GM18505 (cell line): ENCODE measurements around the gene SLC7A7.
"Not testable (repeated sequence)": the region's sequence is repeated elsewhere in the genome, so short reads cannot be mapped to it uniquely, and the experiment has no call there.

Experiments used
- ATAC-seq: cut with Tn5 transposase; IDR thresholded peaks from one replicate; pipeline ENCODE4 v1.9.1; 2021; ENCODE audit not compliant: unreplicated experiment
- POLR2A ChIP-seq: IDR thresholded peaks from 4 replicates; pipeline ENCODE4 v1.6.1; 2011; ENCODE audit warnings: borderline replicate concordance; ENCODE audit not compliant: insufficient read depth, insufficient read length; ENCODE audit errors: extremely low read depth

SLC7A7 gene

DNA sequence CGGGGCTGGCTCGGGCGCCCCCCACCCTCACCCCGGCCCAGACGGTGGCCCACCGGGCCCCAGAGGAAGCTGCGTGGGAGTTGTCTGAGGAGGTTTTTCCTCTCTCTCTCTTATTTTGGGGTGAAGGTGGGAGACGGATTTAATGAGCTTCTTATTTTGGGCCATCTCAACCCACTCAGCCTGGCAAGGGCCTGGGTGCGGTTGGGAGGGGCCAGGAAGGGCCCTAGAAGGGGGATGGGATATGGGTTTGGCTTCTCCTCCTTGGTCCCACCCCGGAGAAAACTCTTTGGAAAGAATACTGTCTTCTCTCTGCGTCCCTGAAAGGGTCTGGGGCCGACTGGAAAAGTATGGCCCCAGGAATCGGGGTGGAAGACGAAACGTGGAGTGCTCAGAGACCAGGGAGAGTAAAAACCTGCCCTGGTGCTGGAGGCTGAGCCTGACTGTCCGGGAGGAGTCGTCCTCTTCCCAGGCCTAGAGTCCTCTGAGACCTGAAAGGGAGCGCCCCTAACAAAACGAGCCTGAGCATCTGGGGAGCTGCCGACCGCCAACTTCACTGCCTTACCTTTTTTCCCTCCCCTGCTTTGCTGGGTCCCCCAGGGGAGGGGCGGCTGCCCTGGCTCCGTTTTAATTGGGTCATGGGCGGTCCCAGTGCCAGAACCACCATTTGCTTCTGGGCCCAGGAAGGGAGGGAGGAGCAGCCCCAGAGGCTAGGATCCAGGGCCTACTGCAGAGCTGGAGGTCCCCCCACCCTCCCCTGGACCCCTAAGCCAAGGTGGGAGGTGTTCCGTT is 22.7 kb upstream of the SLC7A7 start:
- no peak for ATAC-seq
- TF ChIP-seq POLR2A, result no peak

DNA sequence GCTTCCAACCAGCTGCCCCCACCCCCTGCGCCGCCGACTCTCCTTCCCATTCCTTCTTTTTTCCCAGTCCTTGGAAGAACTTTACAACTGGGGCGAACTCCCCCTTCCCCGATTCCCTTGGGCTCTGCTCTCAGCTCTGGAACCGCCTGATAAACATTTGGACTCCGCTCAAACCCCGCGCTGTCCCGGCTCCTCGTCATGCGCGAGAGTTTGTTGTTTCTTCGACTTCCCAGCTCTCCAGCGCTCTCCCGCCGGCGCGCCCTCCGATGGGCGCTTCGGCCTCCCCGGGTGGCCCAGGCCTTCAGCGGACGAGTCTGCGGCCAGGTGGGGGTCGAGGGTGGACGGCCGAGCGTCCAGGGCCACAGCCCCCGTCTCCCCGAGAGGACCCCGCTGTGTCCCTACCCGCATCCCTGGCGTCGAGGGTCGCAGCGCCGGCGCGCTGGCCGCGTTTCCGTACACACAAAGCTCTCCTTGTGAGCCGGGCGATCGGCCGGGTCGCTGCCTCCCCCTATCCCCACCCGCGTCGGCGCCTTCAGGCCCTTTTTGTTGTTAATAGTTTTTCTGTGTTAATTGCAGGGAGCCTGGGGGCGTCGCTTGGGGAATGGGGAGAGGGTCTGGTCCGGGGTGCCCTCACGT is 22.0 kb upstream of the SLC7A7 start:
- no peak for ATAC-seq
- no peak for TF ChIP-seq POLR2A

DNA sequence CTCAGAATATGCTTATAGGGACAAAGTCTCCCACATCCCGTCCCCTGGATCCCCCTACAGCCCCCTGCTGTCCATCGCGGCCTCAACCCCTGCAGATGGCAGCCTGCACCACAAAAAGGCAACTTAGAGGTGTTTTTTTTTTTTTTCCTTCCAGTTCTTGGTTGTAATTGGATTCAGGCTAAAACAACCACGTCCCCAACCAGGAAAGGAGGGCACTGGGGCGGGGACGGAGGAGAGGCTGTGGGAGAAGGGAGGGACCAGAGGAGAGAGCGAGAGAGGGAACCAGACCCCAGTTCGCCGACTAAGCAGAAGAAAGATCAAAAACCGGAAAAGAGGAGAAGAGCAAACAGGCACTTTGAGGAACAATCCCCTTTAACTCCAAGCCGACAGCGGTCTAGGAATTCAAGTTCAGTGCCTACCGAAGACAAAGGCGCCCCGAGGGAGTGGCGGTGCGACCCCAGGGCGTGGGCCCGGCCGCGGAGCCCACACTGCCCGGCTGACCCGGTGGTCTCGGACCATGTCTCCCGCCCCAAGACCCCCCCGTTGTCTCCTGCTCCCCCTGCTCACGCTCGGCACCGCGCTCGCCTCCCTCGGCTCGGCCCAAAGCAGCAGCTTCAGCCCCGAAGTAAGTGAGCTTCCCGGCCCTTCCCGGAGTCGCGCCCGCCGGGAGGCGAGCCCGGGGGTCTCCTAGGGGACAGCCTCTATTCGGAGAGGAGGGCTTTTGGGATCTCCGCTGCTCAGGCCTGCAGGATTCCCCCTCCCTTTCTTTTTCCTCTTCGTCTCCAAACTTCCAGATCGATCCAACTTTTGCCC is 21.3 kb upstream of the SLC7A7 start, which contains the start of gene MMP14:
MMP14 (plus strand) TSS at position 285 of the 813 bp plus-strand sequence; CDS start at position 518, 233 bp downstream.
- no peak for TF ChIP-seq POLR2A
- no peak for ATAC-seq

DNA sequence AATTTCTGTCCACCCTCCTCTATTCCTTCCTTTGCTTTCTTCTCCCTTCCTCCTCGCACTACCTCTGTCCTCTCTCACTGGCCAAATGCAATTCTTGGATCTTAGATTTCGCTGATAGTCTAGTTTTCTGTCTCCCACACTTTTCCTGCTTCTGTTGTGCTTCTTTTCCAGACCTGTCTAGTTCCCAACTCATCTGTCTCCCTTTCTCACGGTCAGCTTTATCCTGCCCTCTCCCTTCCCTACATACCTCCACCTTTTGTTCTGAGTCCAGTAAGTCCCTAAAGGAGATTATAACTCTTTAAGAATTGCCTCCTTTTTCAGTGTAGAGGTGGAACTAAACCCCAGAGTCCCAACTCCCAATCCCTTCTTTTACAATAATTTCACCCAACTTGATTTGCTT is 20.3 kb upstream of the SLC7A7 start:
- ATAC-seq, result no peak

DNA sequence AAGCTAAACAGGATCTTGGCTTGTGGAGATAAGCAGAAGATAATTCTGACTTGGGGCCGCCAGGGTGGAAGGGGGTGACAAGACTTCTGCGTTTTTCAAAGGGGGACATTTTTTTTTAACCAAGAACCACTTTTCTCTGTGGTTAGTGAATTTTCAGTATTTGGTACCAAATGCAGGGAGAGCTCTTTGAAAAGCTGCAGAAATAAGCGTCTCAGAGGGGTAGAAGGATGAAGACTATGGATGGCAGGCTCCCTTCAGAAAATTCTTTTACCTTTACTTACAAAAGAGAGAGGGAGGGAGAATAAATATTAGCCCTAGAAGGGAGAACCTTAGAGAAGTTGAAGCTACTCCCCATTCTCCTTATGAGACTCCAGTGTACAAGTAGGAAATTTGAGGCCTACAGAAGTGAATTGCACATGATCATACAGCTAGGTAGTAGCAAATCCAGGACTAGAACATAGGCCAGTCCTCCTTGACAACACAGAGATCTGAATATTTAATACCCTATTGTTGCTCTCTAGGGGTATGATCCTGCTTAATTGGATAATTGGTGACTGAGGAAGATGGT is 15.3 kb upstream of the SLC7A7 start:
- no peak for TF ChIP-seq POLR2A
- ATAC-seq, result no peak

More for the DNA sequence above, 20.3 kb upstream of the SLC7A7 start:
- TF ChIP-seq POLR2A, result no peak

DNA sequence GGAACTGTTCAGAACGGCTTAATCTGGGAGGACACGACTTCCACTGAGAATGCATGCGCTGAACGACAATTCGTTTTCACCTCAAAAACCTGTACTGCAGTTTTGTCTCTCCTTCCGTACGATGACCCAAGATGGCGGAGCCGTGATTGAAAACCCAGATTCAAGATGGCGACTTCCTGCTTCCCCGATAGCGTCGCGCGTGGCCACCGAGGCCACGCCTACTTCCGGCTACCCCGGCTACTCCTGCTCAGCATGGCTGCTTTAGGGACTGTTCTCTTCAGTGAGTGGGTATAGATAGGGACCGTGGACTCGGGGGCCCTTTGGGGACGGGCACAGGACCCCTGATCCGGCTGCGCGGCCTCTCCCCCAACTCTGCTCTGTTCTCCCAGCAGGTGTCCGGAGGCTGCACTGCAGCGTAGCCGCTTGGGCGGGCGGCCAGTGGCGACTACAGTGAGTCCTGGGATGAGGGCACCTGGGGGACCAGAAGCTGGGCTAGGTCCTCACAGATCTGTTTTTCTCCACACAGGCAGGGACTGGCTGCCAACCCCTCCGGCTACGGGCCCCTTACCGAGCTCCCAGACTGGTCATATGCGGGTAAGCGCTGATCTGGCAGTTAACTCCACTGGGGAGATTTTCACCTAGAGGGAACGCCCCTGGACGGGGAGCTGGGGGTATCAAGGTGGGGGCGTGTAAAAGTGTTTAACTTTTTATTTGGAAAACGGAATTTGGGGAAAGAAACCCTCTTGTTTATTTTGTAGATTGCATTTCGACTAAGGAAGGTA is 14.6 kb upstream of the SLC7A7 start, which contains the start of gene MRPL52:
MRPL52 (plus strand) TSS at position 227 of the 782 bp plus-strand sequence; CDS start at position 253, 26 bp downstream.
- TF ChIP-seq POLR2A, result peak; percentile 80
- ATAC-seq, result peak; percentile 79

DNA sequence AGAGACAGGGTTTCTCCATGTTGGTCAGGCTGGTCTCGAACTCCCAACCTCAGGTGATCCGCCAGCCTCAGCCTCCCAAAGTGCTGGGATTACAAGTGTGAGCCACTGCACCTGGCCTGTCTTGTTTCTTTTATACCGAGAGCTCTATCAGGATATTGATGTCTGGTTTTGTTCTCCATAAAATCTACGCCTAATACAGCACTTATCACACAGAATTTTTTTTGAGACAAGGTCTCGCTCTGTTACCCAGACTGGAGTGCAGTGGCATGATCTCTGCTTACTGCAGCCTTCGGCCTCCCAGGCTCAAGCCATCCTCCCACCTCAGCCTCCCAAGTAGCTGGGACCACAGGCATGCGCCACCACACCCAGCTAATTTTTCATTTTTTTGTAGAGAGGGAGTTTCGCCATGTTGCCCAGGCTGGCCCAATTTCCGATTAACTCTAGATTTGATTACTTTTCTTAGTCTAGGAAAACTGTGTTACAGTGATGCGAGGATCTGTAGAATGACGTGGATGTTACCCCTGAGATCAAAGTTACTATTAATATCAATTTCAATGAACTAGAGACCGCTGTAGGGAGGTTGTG is 13.9 kb upstream of the SLC7A7 start:
- ATAC-seq, result not testable (repeated sequence)

DNA sequence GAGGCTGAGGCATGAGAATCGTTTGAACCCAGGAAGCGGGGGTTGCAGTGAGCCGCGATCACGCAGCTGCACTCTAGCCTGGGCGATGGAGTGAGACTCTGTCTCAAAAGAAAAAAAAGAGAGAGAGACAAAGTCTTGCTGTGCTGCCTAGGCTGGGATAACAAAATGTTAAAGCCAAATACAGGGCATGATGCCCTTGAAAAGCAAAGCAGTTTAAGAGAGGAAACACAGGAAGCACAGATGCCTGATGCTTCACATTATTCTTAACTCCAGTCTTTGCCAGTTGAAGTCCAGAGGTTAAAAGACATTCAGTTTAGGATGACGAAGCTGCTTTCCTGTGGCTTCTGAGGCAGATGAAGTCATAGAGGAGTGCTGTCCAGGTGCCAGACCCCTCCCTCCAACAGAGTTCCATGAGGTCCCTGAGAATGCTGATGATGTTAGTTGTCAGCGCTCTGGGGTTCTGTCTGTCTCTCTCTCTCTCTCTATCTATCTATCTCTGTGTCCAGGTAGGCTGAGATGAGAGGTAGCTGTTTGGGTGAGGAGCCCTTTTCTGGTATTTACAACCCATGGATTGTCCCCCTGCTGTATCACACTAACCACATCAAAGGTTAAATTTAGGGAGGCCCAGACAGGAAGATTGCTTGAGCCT is 9.6 kb upstream of the SLC7A7 start:
- no peak for TF ChIP-seq POLR2A
- ATAC-seq, result no peak

DNA sequence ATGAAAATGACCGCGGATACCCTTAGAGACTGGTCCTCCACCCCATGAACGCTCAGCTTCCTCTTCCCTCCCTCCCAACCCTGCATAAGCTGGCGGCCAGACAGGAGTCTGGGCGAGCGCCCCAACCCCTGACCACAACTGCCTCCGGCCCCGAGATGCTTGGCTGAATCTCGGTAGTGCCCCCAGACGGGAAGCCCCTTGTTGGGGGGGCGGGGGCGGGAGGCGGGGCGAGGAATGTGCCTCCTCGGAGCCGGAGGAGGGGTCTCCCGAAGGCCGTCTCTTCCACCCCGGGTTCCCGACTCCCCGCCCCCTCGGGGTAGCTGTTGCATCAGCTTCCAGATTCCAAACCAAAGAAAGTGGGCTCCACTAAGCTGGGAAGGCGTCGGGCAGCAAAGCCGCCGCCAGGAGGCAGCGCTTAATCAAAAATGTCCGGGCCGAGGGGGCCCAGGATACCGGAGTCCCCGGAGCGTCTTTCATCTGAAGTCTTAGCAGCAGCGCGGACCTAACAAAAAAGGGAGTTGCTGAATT is 7.4 kb upstream of the SLC7A7 start:
- TF ChIP-seq POLR2A, result peak; percentile 22
- peak; percentile 42 for ATAC-seq

DNA sequence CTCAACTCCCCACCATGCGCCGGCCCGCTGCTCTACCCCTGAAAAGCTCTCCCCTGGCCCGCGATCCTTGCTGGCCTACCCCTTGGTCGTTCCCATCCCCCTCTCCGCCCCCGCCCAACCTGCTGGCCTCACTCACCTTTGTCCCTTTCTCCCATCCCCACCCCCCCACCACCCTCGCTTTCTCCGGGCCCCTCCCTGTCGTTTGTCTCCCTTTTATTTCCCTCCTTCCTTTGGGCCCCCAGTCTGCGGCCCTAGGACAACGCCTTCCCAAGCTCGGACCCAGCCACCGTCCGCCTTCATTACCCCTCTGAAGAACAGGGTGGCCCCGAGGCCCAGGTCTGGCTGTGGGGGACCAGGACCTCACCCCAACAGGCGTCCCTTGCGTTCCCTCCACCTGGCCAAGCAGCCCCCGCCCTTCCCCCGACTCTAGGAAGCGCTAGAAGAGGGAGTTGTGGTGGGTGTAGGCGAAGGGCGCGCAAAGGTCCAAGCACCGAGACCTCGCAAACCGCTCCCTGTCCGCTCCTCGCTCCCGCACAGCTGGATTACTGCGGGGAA is 6.9 kb upstream of the SLC7A7 start:
- ATAC-seq, result no peak
- no peak for TF ChIP-seq POLR2A
